HepG2 (cell line): ENCODE data around the gene RAB20. TPM values are rescaled to one million over a fixed set of nuclear protein-coding genes. Genes with fewer than 3 reads are reported as not detected.

ENCODE experiments used
- ASH2L ChIP-seq: fragments of 300-600, 200-600 bp; sonication (generic); IDR thresholded peaks from 2 replicates; pipeline ENCODE4 v1.7.0; 2017; ENCODE audit warnings: low read depth, mild to moderate bottlenecking, moderate library complexity, mixed read lengths, low read length; ENCODE audit not compliant: insufficient read length
- CENPT ChIP-seq: sonication (generic); formaldehyde crosslinking; IDR thresholded peaks from 2 replicates; pipeline ENCODE4 v1.8.0; 2022; ENCODE audit warnings: low read depth, mild to moderate bottlenecking, moderate library complexity, missing genetic modification reagents
- DZIP1 ChIP-seq: sonication (generic); formaldehyde crosslinking; IDR thresholded peaks from 2 replicates; pipeline ENCODE4 v1.5.0; 2020; ENCODE audit warnings: mild to moderate bottlenecking, missing genetic modification reagents
- HNRNPH1 ChIP-seq: fragments of 200-400 bp; formaldehyde crosslinking; optimal IDR thresholded peaks from 2 replicates; pipeline ENCODE3; 2017; ENCODE audit warnings: mild to moderate bottlenecking, low read depth, low read length
- HNRNPLL ChIP-seq: fragments of 200-400 bp; formaldehyde crosslinking; IDR thresholded peaks from 2 replicates; pipeline ENCODE4 v1.6.1; 2017; ENCODE audit warnings: mild to moderate bottlenecking, low read depth, low read length; ENCODE audit not compliant: poor library complexity, severe bottlenecking
- NFE2 ChIP-seq: sonication (generic); formaldehyde crosslinking; IDR thresholded peaks from 2 replicates; pipeline ENCODE4 v1.4.0; 2020; ENCODE audit warnings: missing genetic modification reagents
- POGZ ChIP-seq: sonication (generic); formaldehyde crosslinking; IDR thresholded peaks from 2 replicates; pipeline ENCODE4 v1.4.0; 2020; ENCODE audit warnings: mild to moderate bottlenecking, missing genetic modification reagents
- POLR2AphosphoS2 ChIP-seq: IDR thresholded peaks from 2 replicates; pipeline ENCODE4 v1.6.1; 2011; ENCODE audit warnings: low read depth, low read length, improper control_type of control experiment
- POLR2AphosphoS5 ChIP-seq: IDR thresholded peaks from 2 replicates; pipeline ENCODE4 v1.6.1; 2012; ENCODE audit warnings: low read depth, low read length
- RARA ChIP-seq: IDR thresholded peaks from 2 replicates; pipeline ENCODE4 v1.6.1; 2016; ENCODE audit warnings: missing genetic modification reagents, missing compliant biosample characterization
- SRSF9 ChIP-seq: fragments of 200-400 bp; formaldehyde crosslinking; IDR thresholded peaks from 2 replicates; pipeline ENCODE4 v1.6.1; 2018; ENCODE audit warnings: borderline replicate concordance, mild to moderate bottlenecking, low read depth, low read length; ENCODE audit not compliant: insufficient read depth, poor library complexity, severe bottlenecking
- ZBTB25 ChIP-seq: IDR thresholded peaks from 2 replicates; pipeline ENCODE4 v1.6.1; 2018; ENCODE audit warnings: missing genetic modification reagents
- ZBTB3 ChIP-seq: sonication (generic); formaldehyde crosslinking; IDR thresholded peaks from 2 replicates; pipeline ENCODE4 v1.4.0; 2020; ENCODE audit warnings: low read depth, mild to moderate bottlenecking, moderate library complexity, missing genetic modification reagents, borderline replicate concordance
- ZFP37 ChIP-seq: sonication (generic); formaldehyde crosslinking; IDR thresholded peaks from 2 replicates; pipeline ENCODE4 v1.4.0; 2020; ENCODE audit warnings: missing genetic modification reagents, borderline replicate concordance
- ZNF224 ChIP-seq: sonication (generic); formaldehyde crosslinking; IDR thresholded peaks from 2 replicates; pipeline ENCODE4 v1.5.0; 2020; ENCODE audit warnings: mild to moderate bottlenecking, missing genetic modification reagents
- ZNF230 ChIP-seq: sonication (generic); formaldehyde crosslinking; IDR thresholded peaks from 2 replicates; pipeline ENCODE4 v1.4.0; 2020; ENCODE audit warnings: mild to moderate bottlenecking, missing genetic modification reagents
- ZNF547 ChIP-seq: sonication (generic); formaldehyde crosslinking; IDR thresholded peaks from 2 replicates; pipeline ENCODE4 v1.5.1; 2020; ENCODE audit warnings: mild to moderate bottlenecking, missing genetic modification reagents
- ZNF614 ChIP-seq: IDR thresholded peaks from 2 replicates; pipeline ENCODE4 v1.6.1; 2018; ENCODE audit warnings: missing biosample characterization, missing genetic modification reagents, inconsistent platforms, borderline replicate concordance
- ZNF775 ChIP-seq: sonication (generic); formaldehyde crosslinking; IDR thresholded peaks from 2 replicates; pipeline ENCODE4 v1.4.0; 2020; ENCODE audit warnings: missing genetic modification reagents, mild to moderate bottlenecking, moderate library complexity, borderline replicate concordance
- ZSCAN25 ChIP-seq: sonication (generic); formaldehyde crosslinking; IDR thresholded peaks from 2 replicates; pipeline ENCODE4 v1.8.0; 2022; ENCODE audit warnings: mild to moderate bottlenecking, missing genetic modification reagents
- polyA plus RNA-seq, 8 experiments: library from polyadenylated mRNA; depleted of rRNA in 3 of 8; stranded (reverse) in 7 of 8; unstranded in 1 of 8; fragments of >200 nt; fragmentation: Illumina TruSeq in 4 of 8; extraction: Trizol in 4 of 8; gene quantifications; 2 replicates each; pipeline versions ENCODE4 v1.2.1 to v1.2.3, GENCODE V29; 2011 to 2016; ENCODE audit warnings: low read depth in 4 of 8, missing spikeins in 1 of 8, mixed read lengths in 1 of 8; ENCODE audit not compliant: insufficient read depth in 1 of 8
- total RNA-seq, 5 experiments: library from RNA; depleted of rRNA; stranded (reverse); fragments of >200 nt; fragmentation: Illumina TruSeq; extraction: Trizol; gene quantifications; 2 replicates each; pipeline ENCODE4 v1.2.3, GENCODE V29; 2016; ENCODE audit warnings: low read depth in 1 of 5
- TF ChIP-seq, protein P1 (sequence below): sonication (generic); formaldehyde crosslinking; IDR thresholded peaks from 2 replicates; pipeline ENCODE4 v1.4.0; 2020; ENCODE audit warnings: mild to moderate bottlenecking, missing genetic modification reagents

RAB20 gene
- total and polyA plus RNA-seq, 2 of the 13 experiments (the other 11 are each of a cell fraction or from before 2014, with no cell fraction given), result 15.6 to 30.5 TPM

GRCh38 chr13:110561344-110562035 is at the start of gene RAB20 (continued):
- TF ChIP-seq, protein P1, sequence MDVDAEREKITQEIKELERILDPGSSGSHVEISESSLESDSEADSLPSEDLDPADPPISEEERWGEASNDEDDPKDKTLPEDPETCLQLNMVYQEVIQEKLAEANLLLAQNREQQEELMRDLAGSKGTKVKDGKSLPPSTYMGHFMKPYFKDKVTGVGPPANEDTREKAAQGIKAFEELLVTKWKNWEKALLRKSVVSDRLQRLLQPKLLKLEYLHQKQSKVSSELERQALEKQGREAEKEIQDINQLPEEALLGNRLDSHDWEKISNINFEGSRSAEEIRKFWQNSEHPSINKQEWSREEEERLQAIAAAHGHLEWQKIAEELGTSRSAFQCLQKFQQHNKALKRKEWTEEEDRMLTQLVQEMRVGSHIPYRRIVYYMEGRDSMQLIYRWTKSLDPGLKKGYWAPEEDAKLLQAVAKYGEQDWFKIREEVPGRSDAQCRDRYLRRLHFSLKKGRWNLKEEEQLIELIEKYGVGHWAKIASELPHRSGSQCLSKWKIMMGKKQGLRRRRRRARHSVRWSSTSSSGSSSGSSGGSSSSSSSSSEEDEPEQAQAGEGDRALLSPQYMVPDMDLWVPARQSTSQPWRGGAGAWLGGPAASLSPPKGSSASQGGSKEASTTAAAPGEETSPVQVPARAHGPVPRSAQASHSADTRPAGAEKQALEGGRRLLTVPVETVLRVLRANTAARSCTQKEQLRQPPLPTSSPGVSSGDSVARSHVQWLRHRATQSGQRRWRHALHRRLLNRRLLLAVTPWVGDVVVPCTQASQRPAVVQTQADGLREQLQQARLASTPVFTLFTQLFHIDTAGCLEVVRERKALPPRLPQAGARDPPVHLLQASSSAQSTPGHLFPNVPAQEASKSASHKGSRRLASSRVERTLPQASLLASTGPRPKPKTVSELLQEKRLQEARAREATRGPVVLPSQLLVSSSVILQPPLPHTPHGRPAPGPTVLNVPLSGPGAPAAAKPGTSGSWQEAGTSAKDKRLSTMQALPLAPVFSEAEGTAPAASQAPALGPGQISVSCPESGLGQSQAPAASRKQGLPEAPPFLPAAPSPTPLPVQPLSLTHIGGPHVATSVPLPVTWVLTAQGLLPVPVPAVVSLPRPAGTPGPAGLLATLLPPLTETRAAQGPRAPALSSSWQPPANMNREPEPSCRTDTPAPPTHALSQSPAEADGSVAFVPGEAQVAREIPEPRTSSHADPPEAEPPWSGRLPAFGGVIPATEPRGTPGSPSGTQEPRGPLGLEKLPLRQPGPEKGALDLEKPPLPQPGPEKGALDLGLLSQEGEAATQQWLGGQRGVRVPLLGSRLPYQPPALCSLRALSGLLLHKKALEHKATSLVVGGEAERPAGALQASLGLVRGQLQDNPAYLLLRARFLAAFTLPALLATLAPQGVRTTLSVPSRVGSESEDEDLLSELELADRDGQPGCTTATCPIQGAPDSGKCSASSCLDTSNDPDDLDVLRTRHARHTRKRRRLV (CRISPR knock-in tag), result 0 out of 2 replicates have a peak, but pooled peaks have one; percentile 31
- 0 out of 2 replicates have a peak, but pooled peaks have one; percentile 10 for TF ChIP-seq ZFP37
- TF ChIP-seq ZNF230 (CRISPR knock-in tag), result peak; percentile 50; the same call in 1 of the 2 replicates
- TF ChIP-seq ZSCAN25 (CRISPR knock-in tag), result peak; percentile 81
- no peak for TF ChIP-seq NFE2 (CRISPR knock-in tag)
- TF ChIP-seq HNRNPH1, result no peak
- no peak for TF ChIP-seq ASH2L
- TF ChIP-seq HNRNPLL, result peak; percentile 67
- peak; percentile 71 for TF ChIP-seq POLR2AphosphoS5
- TF ChIP-seq ZNF614 (CRISPR knock-in tag), result 0 out of 2 replicates have a peak, but pooled peaks have one; percentile 23
- no peak for TF ChIP-seq ZNF224
- TF ChIP-seq POGZ, result no peak; the same call in 1 of the 2 replicates
- 0 out of 2 replicates have a peak, but pooled peaks have one; percentile 13 for TF ChIP-seq DZIP1 (CRISPR knock-in tag)
- no peak for TF ChIP-seq ZNF547 (CRISPR knock-in tag)
- TF ChIP-seq ZBTB25 (CRISPR knock-in tag), result no peak
- TF ChIP-seq RARA (CRISPR knock-in tag), result 0 out of 2 replicates have a peak, but pooled peaks have one; percentile 10
- no peak for TF ChIP-seq SRSF9
- TF ChIP-seq POLR2AphosphoS2, result no peak
- no peak for TF ChIP-seq ZNF775 (CRISPR knock-in tag)
- no peak for TF ChIP-seq ZBTB3 (CRISPR knock-in tag)
- TF ChIP-seq CENPT (CRISPR knock-in tag), result no peak
